Mammary epithelial cell (primary cell): ENCODE measurements around the gene RSPH9.

Experiments
- CTCF ChIP-seq, 2 donors: IDR thresholded peaks in 1 of 2; conservative IDR thresholded peaks in 1 of 2; 2 replicates each; pipeline ENCODE4 v1.5.1; 2011 to 2012; ENCODE audit warnings: inconsistent platforms in 2 of 2, low read length in 2 of 2, mild to moderate bottlenecking in 2 of 2, control low read depth in 1 of 2, low read depth in 1 of 2; ENCODE audit not compliant: insufficient read depth in 1 of 2; ENCODE audit errors: extremely low read depth in 1 of 2
- EZH2 ChIP-seq: IDR thresholded peaks from 2 replicates; pipeline ENCODE4 v1.6.1; 2012; ENCODE audit warnings: low read length, inconsistent platforms, borderline replicate concordance

DNA sequence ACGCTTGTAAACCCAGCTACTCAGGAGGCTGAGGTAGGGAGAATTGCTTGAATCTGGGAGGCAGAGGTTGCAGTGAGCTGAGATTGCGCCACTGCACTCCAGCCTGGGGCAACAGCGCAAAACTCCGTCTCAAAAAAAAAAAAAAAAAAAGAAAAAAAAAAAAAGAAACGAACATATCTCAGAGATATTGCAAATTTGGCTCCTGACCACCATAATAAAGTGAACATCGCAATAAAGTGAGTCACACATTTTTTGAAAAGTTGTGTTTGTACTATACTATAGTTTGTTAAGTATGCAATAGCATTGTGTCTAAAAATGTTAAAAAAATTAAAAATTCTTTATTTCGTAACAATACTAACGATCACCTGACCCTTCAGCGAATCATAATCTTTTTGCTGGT is 13.3 kb downstream of the RSPH9 start:
- TF ChIP-seq EZH2 (no peak), CTCF (conservative IDR thresholded peaks at IDR 0.05 in 1 of 2, IDR thresholded peaks at IDR 0.05 in 1 of 2; ENCODE audit: extremely low read depth in 1 of 2, insufficient read depth in 1 of 2, low read depth in 1 of 2, low read length in 2 of 2) (no peak)
